Lung (tissue), 12 donors: ENCODE data around the gene SFN. TPM values are rescaled to one million over a fixed set of nuclear protein-coding genes. Genes with fewer than 3 reads are reported as not detected.
A peak's percentile ranks its signal among the peaks of the same experiment; 100 is the strongest.

Experiments
- ATAC-seq: fragments of 200-7000 bp; cut with Tn5 transposase; one replicate; pipeline ENCODE4 v1.9.1; 2020; ENCODE audit warnings: moderate number of reproducible peaks; ENCODE audit not compliant: insufficient read depth, low FRiP score
- DNase-seq, 3 donors: peaks; one replicate each; pipeline ENCODE4 v3.0.0-alpha.2; 2013 to 2017
- H3K27ac ChIP-seq, 2 donors: one replicate each; pipeline ENCODE4 v1.5.1; 2013; ENCODE audit warnings: mild to moderate bottlenecking in 2 of 2, moderate library complexity in 2 of 2, control low read depth in 1 of 2, inconsistent platforms in 1 of 2, low read depth in 1 of 2, low read length in 1 of 2
- H3K27me3 ChIP-seq, 3 donors: one replicate each; pipeline ENCODE4 v1.5.1; 2013; ENCODE audit warnings: low read length in 2 of 3; ENCODE audit not compliant: control insufficient read depth in 3 of 3, insufficient read depth in 3 of 3
- H3K36me3 ChIP-seq, 4 donors: one replicate each; pipeline ENCODE4 v1.5.1; 2013; ENCODE audit warnings: low read length in 4 of 4, mild to moderate bottlenecking in 1 of 4, moderate library complexity in 1 of 4; ENCODE audit not compliant: control insufficient read depth in 4 of 4, insufficient read depth in 4 of 4
- H3K4me1 ChIP-seq, 5 donors: one replicate each; pipeline ENCODE4 v1.5.1; 2013; ENCODE audit warnings: low read length in 5 of 5, mild to moderate bottlenecking in 2 of 5, moderate library complexity in 1 of 5; ENCODE audit not compliant: control insufficient read depth in 5 of 5, insufficient read depth in 5 of 5
- H3K4me3 ChIP-seq: one replicate; pipeline ENCODE4 v1.5.1; 2013; ENCODE audit warnings: mild to moderate bottlenecking, control low read depth, moderate library complexity
- H3K9ac ChIP-seq, 2 donors: one replicate each; pipeline ENCODE4 v1.5.1; 2013; ENCODE audit warnings: low read length in 2 of 2, control low read depth in 1 of 2; ENCODE audit not compliant: insufficient read depth in 1 of 2
- H3K9me3 ChIP-seq, 4 donors: one replicate each; pipeline ENCODE4 v1.5.1; 2013; ENCODE audit warnings: low read length in 3 of 4, mild to moderate bottlenecking in 1 of 4, moderate library complexity in 1 of 4; ENCODE audit not compliant: control insufficient read depth in 4 of 4, insufficient read depth in 3 of 4
- CTCF ChIP-seq: IDR thresholded peaks from 2 replicates; pipeline ENCODE4 v1.5.1; 2012; ENCODE audit warnings: mild to moderate bottlenecking; ENCODE audit errors: control extremely low read depth, extremely low read depth
- WGBS, 2 donors: extraction: QIAGEN DNeasy Blood & Tissue Kit; methylation state at CpG; one replicate each; pipeline ENCODE4 v1.1.7; 2013; 5-methylcytosine and 5-hydroxymethylcytosine counted together
- polyA plus RNA-seq, 2 donors: library from polyadenylated mRNA; stranded (reverse); fragments of 200-250 nt; gene quantifications; one replicate each; pipeline ENCODE4 v1.2.1, GENCODE V29; 2013
- total RNA-seq, 2 donors: library from RNA; depleted of rRNA in 1 of 2; stranded (reverse); fragments of >200 nt in 1 of 2; gene quantifications; one replicate each; pipeline ENCODE4 v1.2.1, GENCODE V29; 2014 to 2021
- donor health status: control.
- donor health status: control.
- donor health status: Bipolar disorder and iron deficiency.
- donor health status: healthy.
- donor health status: DM: yes; HTN: yes; CAD: no.

SFN gene
- total and polyA plus RNA-seq, 4 donors = 1.4 to 178 (median 109) TPM

DNA sequence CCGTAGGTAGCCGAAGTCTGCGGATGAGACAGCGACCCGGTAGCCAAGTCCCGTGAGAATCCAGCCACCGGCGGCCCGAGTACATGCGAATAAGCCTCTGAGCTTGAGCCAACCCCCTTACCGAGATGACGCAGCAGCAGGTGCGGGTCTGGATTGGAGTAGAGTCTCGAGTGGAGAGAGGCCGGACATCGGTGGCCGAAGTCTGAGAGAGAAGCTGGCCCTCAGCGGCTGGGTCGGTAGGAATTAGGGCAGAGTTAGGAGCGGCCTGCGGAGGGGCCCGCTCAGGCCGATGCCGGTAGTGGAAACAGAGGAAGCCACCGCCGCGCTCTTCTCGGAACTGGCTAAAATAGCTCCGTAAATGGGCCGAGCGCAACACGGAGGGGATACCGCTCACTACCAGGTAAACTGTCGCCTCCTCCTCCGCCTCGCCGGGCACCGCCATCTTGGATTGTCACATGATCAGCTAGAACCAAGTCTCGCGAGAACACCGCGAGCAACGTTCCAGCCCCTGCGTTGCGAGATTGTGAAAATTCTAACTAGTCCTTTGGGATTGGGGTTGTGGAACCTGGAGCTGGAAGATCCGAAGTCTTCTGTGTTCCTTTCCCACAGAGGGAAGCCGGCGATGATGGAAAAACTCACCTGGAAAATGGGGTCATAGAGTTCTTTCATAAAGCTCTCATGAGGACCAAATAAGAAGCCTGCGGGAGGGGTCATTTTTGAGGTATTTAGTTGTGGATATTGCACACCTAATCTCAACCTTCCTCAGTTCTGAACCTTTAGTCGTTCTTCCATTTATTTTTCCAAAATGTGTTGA lies 37.3 kb downstream of the SFN start, which contains the start of gene GPATCH3:
TSS of gene GPATCH3 (minus strand) at position 467 of the 814 bp plus-strand sequence. CDS start at position 442, 25 bp downstream.
- ATAC-seq = peak; percentile 80
- 1% methylated on average over 50 of the region's 50 CpGs for WGBS, 2 donors

DNA sequence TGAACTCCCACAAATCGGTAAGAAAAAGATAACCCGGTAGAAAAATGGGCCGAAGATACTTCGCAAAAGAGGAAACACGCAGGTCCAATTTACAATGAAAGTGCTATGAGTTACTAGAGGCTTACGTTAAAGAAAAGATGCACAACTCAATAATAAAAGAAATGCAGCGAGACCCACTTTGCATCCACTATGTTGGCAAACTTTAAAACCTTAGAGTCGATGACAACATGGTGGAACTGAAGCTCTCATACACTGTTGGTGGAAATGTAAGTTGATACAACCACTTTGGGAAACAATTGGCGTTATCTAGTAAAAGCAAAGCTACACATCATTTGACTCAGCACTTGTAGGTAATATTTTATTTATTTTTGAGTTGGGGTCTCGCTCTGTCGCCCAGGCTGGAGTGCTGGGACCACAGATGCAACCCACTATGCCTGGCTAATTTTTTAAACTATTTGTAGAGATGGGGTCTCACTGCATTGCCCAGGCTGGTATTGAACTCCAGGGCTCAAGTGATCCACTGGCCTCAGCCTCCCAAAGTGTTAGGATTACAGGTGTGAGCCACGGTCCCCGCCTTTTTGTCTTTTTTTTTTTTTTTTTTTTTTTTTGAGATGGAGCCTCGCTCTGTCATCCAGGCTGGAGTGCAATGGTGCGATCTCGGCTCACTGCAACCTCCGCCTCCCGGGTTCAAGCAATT lies 38.0 kb downstream of the SFN start:
- 61 to 64% methylated on average over 18 of the region's 18 CpGs for WGBS, 2 donors
- Histone ChIP-seq H3K27ac (peak overlapping the region in 1 of 2 donors; percentile 67), H3K36me3 (peaks cover 2 to 9% (median 8%) of the 10 kb centered on the region in 4 donors), H3K27me3 (no peaks in the 10 kb centered on the region), H3K4me1 (peaks cover 0 to 10% (median 7%) of the 10 kb centered on the region in 5 donors), H3K9me3 (no peaks in the 10 kb centered on the region), H3K4me3 (peak overlapping the region; percentile 95), H3K9ac (peak overlapping the region; percentile 88 to 89)
- TF ChIP-seq CTCF = no peak
- no peak for DNase-seq
- no peak for ATAC-seq

More for the DNA sequence above, 37.3 kb downstream of the SFN start, which contains the start of gene GPATCH3:
- Histone ChIP-seq H3K27ac (peak within 1 kb of the TSS; percentile 67 to 86), H3K9me3 (no peaks in the 10 kb centered on the region), H3K4me1 (peaks cover 0 to 10% (median 7%) of the 10 kb centered on the region in 5 donors), H3K4me3 (peak within 1 kb of the TSS; percentile 95), H3K36me3 (peaks cover 7 to 9% (median 8%) of the 10 kb centered on the region in 4 donors), H3K9ac (peak within 1 kb of the TSS; percentile 88 to 89), H3K27me3 (no peaks in the 10 kb centered on the region)
- DNase-seq = peak; percentile 94 to 97 (median 95)
- no peak for TF ChIP-seq CTCF

DNA sequence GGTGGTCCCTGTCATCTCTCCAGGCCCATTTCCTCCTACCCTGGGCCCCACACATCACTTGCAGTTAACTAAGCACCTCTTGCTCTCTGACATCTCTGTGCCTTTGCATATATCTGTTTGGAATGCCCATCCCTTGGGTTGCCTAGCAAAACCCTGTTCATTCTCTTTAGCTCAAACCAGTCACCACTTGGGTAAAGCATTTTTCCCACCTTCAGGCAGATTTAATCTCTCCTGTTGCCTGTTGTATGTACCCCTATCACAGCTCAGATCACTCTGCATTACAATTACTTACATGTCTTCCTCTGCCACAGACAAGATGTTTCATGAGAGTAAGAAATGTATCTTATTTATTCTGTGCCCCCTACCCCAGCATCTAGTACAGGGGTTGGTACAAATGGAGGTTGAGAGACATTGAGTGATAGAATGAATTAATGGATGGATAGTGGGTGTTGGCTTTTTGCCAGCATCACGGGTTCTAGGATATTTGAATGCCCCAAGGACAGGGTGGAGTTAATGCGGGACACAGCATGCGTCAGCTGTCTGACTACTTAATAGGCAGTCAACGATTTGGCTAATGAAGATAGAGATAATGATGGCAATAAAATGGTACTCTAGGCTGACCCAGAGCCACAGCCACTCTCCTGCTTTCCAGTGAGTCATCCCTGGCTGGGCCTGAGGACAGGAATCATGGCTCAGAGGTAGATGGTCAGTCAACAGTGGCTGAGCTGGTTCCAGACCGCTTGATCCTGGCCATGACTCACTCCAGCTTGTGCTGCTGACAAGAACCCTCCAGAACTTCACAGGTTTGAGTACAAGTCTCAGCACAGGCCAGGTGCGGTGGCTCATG lies 44.3 kb downstream of the SFN start:
- Histone ChIP-seq H3K4me1 (peaks cover 0 to 6% (median 0%) of the 10 kb centered on the region in 5 donors), H3K27ac (no peak overlapping the region), H3K36me3 (no peaks in the 10 kb centered on the region), H3K27me3 (peaks cover 0 to 2% (median 0%) of the 10 kb centered on the region in 3 donors), H3K9me3 (no peaks in the 10 kb centered on the region), H3K9ac (no peak overlapping the region), H3K4me3 (no peak overlapping the region)
- DNase-seq (peak in 1 of 3 donors; percentile 3), ATAC-seq (peak; percentile 84)
- 58 to 77% methylated on average over 6 of the region's 6 CpGs for WGBS, 2 donors
- TF ChIP-seq CTCF = no peak
